Endodermal cell (in vitro differentiated cells): ENCODE data around the gene TRAF3. TPM values are rescaled to one million over a fixed set of nuclear protein-coding genes. Genes with fewer than 3 reads are reported as not detected.
"Not testable (repeated sequence)": the region's sequence is repeated elsewhere in the genome, so short reads cannot be mapped to it uniquely, and the experiment has no call there.

Source experiments
- DNase-seq: peaks from one replicate; pipeline ENCODE4 v3.0.0-alpha.2; 2017
- H3K27ac ChIP-seq: 2 replicates; pipeline ENCODE4 v1.5.1; 2013; ENCODE audit warnings: mild to moderate bottlenecking, low read depth, low read length, moderate library complexity
- H3K27me3 ChIP-seq: 2 replicates; pipeline ENCODE4 v1.6.1; 2013; ENCODE audit warnings: mild to moderate bottlenecking, low read length, moderate library complexity; ENCODE audit not compliant: insufficient read depth, control insufficient read depth, poor library complexity, severe bottlenecking
- H3K36me3 ChIP-seq: 2 replicates; pipeline ENCODE4 v1.7.0; 2013; ENCODE audit warnings: mild to moderate bottlenecking, low read length, moderate library complexity; ENCODE audit not compliant: control insufficient read depth, insufficient read depth
- H3K4me1 ChIP-seq: one replicate; pipeline ENCODE4 v1.7.0; 2013; ENCODE audit warnings: low read length; ENCODE audit not compliant: control insufficient read depth, insufficient read depth
- H3K4me3 ChIP-seq: 2 replicates; pipeline ENCODE4 v1.5.1; 2013; ENCODE audit warnings: mild to moderate bottlenecking, low read length, moderate library complexity
- H3K9ac ChIP-seq: 2 replicates; pipeline ENCODE4 v1.6.1; 2013; ENCODE audit warnings: mild to moderate bottlenecking, low read length, moderate library complexity; ENCODE audit not compliant: poor library complexity, severe bottlenecking; ENCODE audit errors: extremely low read depth
- H3K9me3 ChIP-seq: 2 replicates; pipeline ENCODE4 v1.6.1; 2013; ENCODE audit warnings: mild to moderate bottlenecking, low read length, moderate library complexity; ENCODE audit not compliant: control insufficient read depth
- H3K27ac Mint-ChIP-seq: 2 replicates; pipeline ENCODE4 v1.8.0; 2020; ENCODE audit warnings: mixed read lengths
- H3K27me3 Mint-ChIP-seq: 2 replicates; pipeline ENCODE4 v1.8.0; 2021; ENCODE audit warnings: mild to moderate bottlenecking, mixed read lengths; ENCODE audit not compliant: insufficient read depth
- H3K36me3 Mint-ChIP-seq: 2 replicates; pipeline ENCODE4 v1.8.0; 2020; ENCODE audit warnings: low read depth, mixed read lengths
- H3K4me1 Mint-ChIP-seq: 2 replicates; pipeline ENCODE4 v1.8.0; 2020; ENCODE audit warnings: mixed read lengths
- H3K4me3 Mint-ChIP-seq: 2 replicates; pipeline ENCODE4 v1.8.0; 2020; ENCODE audit warnings: mild to moderate bottlenecking, moderate library complexity, mixed read lengths
- H3K9me3 Mint-ChIP-seq: 2 replicates; pipeline ENCODE4 v1.8.0; 2020; ENCODE audit warnings: mild to moderate bottlenecking, mixed read lengths
- WGBS, 2 experiments: methylation state at CpG; one replicate each; pipeline versions ENCODE4 v1.1.5 to v1.1.7; 2013; ENCODE audit warnings: missing lambda C conversion rate in 2 of 2, mixed read lengths in 1 of 2; ENCODE audit not compliant: insufficient coverage in 1 of 2, insufficient read length in 1 of 2; 5-methylcytosine and 5-hydroxymethylcytosine counted together
- total RNA-seq, 2 donors: library from RNA; stranded (reverse); fragmentation: NEBNext Ultra II Directional in 1 of 2; extraction: Animal tissue kit (Norgen Biotek cat#: 25700) in 1 of 2; gene quantifications; 2 replicates in 1 of 2; 3 replicates in 1 of 2; pipeline ENCODE4 v1.2.1, GENCODE V29; 2021
- TF ChIP-seq, protein P1 (sequence below): fragments of 200-600 bp; sonication (generic); conservative IDR thresholded peaks from 2 replicates; pipeline ENCODE4 v1.5.0; 2021; ENCODE audit warnings: antibody characterized with exemption, mild to moderate bottlenecking

The TRAF3 gene
- total RNA-seq, 2 donors from 2014 or later = 16.7 to 23.8 TPM

DNA sequence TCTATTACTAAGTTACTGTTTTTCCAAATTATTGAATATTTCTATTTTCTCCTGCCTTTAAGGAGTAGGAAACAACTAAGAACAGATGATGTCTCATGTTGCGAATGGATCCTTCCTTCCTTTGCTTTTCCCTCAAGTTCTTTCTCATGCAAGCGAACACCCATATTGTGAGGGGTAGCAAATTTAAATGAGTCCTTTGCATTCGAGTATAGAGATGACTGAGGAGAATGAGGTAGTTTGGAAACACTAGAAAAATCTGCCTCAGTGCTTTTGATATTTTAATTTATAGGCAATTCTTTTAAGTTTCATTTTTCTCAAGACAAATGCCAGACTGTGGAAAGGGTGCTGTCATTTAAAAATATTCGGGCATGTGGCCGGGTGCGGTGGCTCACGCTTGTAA, 56.1 kb downstream of the TRAF3 start:
- no peak overlapping the region for H3K9ac ChIP-seq
- Mint-ChIP-seq H3K4me1 (peaks cover 15% of the 10 kb centered on the region), H3K9me3 (no peaks in the 10 kb centered on the region), H3K4me3 (no peak overlapping the region), H3K27me3 (no peaks in the 10 kb centered on the region), H3K36me3 (peaks cover 12% of the 10 kb centered on the region), H3K27ac (no peak overlapping the region)
- no peak for DNase-seq
- H3K4me1 ChIP-seq = no peaks in the 10 kb centered on the region
- no peaks in the 10 kb centered on the region for H3K27me3 ChIP-seq
- no peak overlapping the region for H3K4me3 ChIP-seq
- TF ChIP-seq, protein P1, sequence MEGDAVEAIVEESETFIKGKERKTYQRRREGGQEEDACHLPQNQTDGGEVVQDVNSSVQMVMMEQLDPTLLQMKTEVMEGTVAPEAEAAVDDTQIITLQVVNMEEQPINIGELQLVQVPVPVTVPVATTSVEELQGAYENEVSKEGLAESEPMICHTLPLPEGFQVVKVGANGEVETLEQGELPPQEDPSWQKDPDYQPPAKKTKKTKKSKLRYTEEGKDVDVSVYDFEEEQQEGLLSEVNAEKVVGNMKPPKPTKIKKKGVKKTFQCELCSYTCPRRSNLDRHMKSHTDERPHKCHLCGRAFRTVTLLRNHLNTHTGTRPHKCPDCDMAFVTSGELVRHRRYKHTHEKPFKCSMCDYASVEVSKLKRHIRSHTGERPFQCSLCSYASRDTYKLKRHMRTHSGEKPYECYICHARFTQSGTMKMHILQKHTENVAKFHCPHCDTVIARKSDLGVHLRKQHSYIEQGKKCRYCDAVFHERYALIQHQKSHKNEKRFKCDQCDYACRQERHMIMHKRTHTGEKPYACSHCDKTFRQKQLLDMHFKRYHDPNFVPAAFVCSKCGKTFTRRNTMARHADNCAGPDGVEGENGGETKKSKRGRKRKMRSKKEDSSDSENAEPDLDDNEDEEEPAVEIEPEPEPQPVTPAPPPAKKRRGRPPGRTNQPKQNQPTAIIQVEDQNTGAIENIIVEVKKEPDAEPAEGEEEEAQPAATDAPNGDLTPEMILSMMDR = no peak
- no peaks in the 10 kb centered on the region for H3K36me3 ChIP-seq
- H3K27ac ChIP-seq = no peak overlapping the region
- no peaks in the 10 kb centered on the region for H3K9me3 ChIP-seq
- 85 to 87% methylated on average over 5 to 7 of the region's 7 CpGs for WGBS, 2 experiments

DNA sequence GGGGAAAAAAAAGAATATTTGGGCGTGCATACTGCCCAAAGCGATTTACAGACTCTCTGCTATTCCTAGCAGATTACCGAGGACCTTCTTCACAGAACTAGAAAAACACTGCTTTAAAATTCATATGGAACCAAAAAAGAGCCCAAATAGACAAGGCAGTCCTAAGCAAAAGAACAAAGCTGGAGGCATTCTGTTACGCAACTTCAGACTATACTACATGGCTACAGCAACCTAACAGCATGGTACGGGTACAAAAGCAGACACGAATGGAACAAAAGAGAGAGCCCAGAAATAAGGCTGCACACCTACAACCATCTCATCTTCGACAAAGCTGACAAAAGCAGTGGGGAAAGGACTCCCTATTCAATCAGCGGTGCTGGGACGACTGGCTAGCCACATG, 56.7 kb downstream of the TRAF3 start:
- no peak for DNase-seq
- Histone ChIP-seq H3K9me3 (no peaks in the 10 kb centered on the region), H3K4me3 (no peak overlapping the region), H3K9ac (no peak overlapping the region), H3K4me1 (no peaks in the 10 kb centered on the region), H3K36me3 (no peaks in the 10 kb centered on the region), H3K27ac (no peak overlapping the region), H3K27me3 (no peaks in the 10 kb centered on the region)
- 92 to 93% methylated on average over 3 to 9 of the region's 9 CpGs for WGBS, 2 experiments
- H3K27ac Mint-ChIP-seq = no peak overlapping the region
- peaks cover 12% of the 10 kb centered on the region for H3K36me3 Mint-ChIP-seq
- no peaks in the 10 kb centered on the region for H3K27me3 Mint-ChIP-seq
- TF ChIP-seq, protein P1 = no peak
- peaks cover 12% of the 10 kb centered on the region for H3K4me1 Mint-ChIP-seq
- H3K9me3 Mint-ChIP-seq = no peaks in the 10 kb centered on the region
- no peak overlapping the region for H3K4me3 Mint-ChIP-seq

DNA sequence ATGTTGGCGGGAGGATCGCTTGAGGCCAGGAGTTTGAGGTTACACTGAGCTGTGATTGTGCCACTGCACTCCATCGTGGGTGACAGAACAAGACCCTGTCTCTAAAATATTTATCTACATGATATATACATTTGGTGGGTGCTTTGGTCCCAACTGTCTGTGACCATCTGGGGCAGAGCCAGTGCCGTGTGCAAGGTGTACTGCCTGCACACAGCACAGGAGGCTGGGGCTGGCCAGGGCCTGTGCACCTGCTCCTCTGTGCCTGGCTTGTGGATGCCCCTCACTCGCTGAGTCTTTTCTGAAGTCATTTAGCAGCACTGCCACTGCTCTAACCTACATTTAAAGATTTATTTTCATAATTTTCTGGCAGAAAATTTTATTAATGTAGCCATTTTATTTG, 58.7 kb downstream of the TRAF3 start:
- Mint-ChIP-seq H3K27me3 (no peaks in the 10 kb centered on the region), H3K27ac (no peak overlapping the region), H3K9me3 (no peaks in the 10 kb centered on the region), H3K36me3 (peaks cover 12% of the 10 kb centered on the region), H3K4me1 (peaks cover 8% of the 10 kb centered on the region), H3K4me3 (no peak overlapping the region)
- TF ChIP-seq, protein P1 = no peak
- no peaks in the 10 kb centered on the region for H3K4me1 ChIP-seq
- H3K4me3 ChIP-seq = no peak overlapping the region
- no peaks in the 10 kb centered on the region for H3K36me3 ChIP-seq
- no peaks in the 10 kb centered on the region for H3K9me3 ChIP-seq
- WGBS, 2 experiments = 91 to 96% methylated on average over 3 to 4 of the region's 5 CpGs
- no peak overlapping the region for H3K27ac ChIP-seq
- no peak for DNase-seq
- no peak overlapping the region for H3K9ac ChIP-seq
- H3K27me3 ChIP-seq = no peaks in the 10 kb centered on the region

DNA sequence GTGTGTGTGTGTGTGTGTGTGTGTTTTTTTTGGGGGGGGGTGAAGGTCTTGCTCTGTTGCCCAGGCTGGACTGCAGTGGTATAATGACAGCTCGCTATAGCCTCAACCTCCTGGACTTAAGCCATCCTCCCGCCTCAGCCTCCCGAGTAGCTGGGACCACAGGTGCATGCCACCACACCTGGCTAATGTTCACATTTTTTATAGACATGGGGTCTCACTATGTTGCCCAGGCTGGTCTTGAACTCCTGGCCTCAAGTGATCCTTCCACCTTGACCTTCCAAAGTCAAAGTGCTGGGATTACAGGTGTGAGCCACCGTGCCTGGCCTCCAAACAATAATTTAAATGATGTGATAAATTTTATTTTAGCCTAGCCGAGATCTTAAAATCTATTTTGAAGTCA, 59.9 kb downstream of the TRAF3 start:
- H3K9me3 Mint-ChIP-seq, H3K27me3 Mint-ChIP-seq, H3K36me3 ChIP-seq, H3K9ac ChIP-seq, H3K36me3 Mint-ChIP-seq, DNase-seq, H3K4me3 Mint-ChIP-seq, H3K27ac ChIP-seq, H3K27me3 ChIP-seq, H3K4me3 ChIP-seq, H3K27ac Mint-ChIP-seq, H3K4me1 Mint-ChIP-seq, H3K9me3 ChIP-seq, H3K4me1 ChIP-seq: not testable (repeated sequence)
- 81 to 88% methylated on average over 1 to 5 of the region's 5 CpGs for WGBS, 2 experiments
